Measurements from ENCODE around the gene PDE6C.

GRCh38 chr10:93567277-93568104, 44.8 kb upstream of the PDE6C start:
- TF ChIP-seq EZH2 (IDR thresholded peaks at IDR 0.05) (no peak), POLR2AphosphoS5 (IDR thresholded peaks at IDR 0.05; ENCODE audit: borderline replicate concordance, low read depth, low read length) (no peak), FOXP2 (optimal IDR thresholded peaks at IDR 0.05; ENCODE audit: control extremely low read depth, extremely low read length, insufficient read depth) (no peak)

All from SK-N-MC (cell line).